ENCODE data around the gene USH1G.
"Not testable (repeated sequence)": the region's sequence is repeated elsewhere in the genome, so short reads cannot be mapped to it uniquely, and the experiment has no call there.

The USH1G gene

DNA sequence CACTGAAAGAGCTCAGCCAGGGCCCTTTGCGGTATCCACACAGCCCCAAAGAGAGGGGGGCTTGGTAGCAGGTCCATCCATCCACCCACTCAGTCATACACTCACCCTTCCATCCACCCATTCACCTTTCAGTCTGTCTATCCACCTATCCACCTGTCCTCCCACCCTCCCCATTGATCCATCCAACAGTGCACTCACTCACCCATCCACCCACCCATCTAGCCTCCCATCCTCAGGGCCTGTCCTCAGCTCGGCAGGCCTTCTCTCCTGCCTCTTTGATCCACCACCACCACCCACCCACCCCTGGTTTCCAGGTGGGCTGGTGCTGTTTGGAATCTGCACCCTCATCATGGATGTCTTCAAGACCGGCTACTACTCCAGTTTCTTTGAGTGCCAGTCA lies 2.2 kb upstream of the USH1G start:
- DNase-seq: no peak

DNA sequence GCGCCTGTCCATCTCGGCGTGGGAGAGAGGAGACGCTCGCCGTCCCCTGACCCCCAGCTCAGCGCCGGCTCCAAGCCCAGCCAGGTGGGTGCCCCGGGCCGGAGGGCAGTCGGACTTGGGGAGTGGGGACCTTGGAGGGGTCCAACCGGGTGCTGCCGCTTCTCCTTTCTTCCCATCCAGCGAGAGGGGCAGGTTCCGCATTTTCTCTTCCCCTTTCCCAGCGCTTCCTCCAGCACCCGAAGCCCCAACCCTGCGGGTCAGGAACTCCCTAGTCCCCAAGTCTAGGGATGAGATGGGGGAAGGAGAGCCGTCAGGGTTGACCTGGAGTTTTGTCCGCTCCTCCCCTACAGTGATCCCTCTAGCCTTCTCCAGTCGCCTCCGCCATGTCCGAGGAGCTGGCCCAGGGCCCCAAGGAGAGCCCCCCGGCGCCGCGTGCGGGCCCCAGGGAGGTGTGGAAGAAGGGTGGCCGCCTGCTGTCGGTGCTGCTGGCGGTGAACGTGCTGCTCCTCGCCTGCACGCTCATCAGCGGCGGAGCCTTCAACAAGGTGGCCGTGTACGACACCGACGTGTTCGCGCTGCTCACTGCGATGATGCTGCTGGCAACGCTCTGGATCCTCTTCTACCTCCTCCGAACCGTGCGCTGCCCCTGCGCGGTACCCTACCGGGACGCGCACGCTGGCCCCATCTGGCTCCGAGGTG lies 1.3 kb upstream of the USH1G start, which contains the start of gene OTOP2:
Gene OTOP2, plus strand, starts transcription at position 24 of the 699 bp plus-strand sequence. Its CDS starts 360 bp downstream, at position 384.
- DNase-seq: peak; percentile 17

DNA sequence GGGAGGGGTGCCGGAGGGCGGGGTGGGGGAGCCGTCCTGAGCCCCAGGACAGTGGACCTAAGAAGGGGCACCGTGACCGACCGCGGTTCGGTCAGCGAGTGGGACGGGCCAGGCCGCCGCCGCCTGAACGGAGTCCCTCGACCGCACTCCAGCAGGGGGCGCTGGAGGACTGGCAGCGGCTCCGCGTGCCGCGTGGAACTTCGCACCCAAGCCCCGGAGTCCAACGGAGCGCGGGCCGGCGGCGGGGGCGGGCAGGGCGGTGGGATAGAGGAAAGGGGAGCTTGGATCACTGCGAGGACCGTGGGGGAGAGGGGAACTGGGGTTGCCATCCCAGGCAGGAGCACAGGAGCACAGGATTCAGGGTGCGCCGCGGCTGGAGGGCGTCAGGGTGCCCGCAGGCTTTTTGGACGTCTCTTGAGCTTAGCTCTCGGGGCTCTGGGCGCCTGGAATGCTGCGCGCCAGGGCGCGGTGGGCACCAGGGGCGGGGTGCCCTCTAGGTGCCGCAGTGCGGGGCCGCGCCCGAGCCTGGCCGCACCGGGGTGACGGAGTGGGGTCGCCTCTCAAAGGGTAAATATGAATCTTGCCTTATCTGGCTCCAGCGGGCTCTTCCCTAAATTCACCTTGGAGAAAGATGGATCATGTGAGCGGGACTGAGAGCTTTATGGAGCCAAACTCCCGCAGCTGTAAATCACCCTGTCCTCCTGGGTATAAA lies 639 bp upstream of the USH1G start:
- DNase-seq: peak; percentile 69

DNA sequence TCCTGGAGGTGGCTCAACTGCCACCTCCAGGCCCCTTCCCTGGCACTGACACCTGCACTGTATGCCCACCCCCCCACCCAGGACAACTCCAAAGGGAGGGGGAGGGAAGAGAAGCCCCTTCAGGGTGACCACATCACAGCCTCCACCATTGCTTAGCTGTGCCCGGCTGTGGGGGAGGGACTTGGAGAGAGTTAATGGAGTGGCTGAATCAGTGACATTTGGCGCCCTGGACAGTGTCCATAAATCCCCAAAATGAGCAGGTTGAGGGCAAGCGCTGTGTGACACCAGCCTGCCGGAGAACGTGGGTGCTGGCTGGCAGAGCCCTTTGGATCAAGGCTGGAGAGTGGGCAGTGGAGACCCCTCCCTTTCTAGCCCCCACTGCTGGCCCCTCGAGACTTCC lies 883 bp downstream of the USH1G start:
- no peak for DNase-seq

DNA sequence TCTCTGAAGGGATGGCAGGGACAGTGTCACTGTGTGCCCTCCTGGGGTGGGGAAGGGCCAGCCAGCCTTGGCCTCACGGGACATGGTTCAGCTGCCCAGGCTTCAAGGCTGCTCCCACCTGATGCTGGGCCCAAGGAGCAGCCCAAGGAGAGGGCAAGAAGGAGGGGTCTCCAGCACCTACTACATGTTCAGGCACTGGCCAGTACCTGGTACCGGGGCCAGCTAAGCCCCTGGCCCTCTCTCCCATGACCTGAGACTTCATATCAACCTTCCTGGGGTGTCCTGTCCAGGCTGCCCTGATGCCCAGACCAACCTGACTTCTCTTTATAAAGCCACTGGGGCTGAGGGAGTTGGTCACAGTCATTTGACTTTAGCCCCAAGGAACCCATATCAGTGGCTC lies 1.3 kb downstream of the USH1G start:
- no peak for DNase-seq

DNA sequence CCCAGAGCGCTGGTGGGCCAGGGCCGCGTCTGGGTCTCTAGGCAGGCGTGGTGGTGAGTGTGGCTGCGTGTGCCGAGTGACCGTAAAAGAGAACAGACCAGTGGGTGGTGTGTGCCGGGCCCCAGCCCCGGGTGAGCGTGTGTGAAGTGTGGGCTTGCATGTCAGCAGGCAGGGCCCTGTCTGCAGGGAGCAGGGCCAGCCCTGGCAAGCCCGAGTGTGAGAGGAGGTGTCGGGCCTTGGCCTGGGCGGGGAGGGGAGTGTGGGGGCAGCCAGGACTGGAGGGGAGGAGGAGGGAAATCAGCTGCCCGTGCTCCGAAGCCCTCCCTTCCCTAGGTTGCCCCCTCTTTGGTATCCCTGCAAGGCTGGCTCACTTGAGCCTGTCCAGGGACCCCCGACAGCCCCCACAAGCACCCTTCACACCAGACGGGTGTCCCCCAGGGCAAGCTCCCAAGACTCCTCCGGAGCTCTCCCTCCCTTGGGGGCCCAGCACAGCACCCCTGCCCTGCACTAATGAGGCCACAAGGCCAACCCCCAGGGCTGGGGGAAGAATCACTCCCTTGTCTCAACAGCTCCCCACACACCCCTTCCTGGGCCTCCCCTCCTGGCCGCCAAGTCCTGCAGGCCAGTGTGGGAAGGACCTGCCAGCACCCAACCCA lies 1.9 kb downstream of the USH1G start:
- no peak for DNase-seq

DNA sequence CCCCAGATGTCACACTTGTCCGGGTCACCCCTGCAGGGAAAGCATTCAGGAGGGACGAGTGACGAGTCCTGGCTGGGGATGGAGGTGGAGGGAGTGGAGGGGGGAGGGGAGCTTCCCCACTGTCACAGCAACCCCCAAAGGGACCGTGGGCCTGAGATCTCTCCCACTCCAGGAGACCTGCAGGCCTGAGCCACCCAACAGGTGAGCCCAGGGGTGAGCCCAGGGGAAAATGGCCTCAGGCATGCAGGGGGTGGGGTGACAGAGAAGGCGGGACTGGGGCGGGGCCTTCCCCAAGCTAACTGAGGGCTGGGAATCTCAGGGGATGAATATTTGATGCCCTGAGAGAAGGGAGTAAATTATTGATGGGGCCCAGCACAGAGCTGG lies 2.4 kb downstream of the USH1G start:
- DNase-seq: no peak

DNA sequence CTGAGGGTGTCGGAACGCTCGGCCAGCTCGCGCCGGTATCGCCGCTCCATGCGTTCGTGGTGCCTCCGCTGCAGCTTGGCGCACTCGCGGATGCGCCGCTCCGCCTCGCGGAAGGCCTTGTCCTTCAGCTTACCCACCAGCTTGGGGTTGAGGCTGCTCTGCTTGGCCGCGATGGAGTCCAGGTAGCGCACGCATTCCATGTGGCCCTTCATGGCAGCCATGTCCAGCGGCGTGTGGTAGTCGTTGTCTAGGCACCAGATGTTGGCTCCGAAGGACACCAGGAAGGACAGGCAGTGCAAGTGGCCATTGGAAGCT lies 2.8 kb downstream of the USH1G start:
- no peak for DNase-seq

DNA sequence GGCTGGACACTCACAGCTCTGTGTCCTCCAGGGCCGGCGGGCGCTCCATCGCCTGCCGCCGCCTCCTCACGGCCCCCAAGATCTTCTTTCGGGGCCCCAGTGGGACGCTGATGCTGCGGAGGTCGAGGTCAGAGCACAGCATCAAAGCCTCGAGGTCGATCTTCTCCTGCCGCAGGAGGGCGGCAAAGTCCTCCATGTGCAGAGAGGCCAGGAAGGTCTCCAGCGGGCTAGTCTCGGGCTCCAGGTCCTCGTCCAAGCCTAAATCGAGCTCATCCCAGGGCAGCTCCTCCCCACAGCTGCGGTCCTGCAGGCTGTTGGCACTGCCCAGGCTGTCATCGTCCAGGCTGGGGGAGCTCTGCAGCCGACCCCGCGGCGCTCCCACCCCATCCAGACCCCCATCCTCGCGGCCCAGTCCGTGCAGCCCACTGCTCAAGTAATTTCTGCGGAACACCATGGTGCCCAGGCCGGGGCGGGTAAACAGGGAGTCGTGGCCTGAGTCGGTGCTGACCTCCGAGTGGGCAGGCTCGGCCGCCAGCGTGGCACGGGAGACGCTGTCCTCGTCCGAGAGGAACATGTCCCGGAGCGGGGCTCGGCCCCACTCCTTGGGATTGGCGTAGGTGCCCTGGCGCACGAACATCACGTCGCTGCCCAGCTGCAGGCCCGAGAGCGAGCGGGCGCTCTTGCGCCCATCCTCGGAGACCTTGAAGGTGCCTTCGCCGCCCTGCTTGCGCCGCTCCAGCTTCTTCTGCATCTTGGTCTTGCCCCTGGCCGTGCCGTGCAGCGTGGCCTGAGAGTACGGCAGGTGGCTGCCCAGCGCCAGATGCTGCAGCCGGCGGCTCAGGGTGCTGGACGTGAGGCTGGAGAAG lies 3.4 kb downstream of the USH1G start:
- no peak for DNase-seq

DNA sequence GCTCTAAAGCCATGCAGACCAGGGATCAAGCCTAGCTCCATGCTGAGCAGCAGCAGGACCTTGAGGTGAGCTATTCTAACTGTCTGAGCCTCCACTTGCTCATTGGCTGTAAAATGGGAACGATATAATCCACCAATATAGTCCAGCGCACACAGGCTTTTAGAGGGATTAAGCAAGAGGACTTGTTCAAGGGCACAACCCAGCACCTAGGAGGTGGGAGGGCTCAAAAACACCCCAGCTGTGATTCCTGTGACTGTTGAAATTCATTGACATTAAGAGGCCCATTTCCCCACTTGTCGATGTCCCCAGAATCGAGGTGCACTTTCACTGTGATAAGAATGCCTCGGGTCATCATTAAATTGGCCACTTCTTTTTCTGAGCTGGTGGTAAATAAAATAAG lies 4.1 kb downstream of the USH1G start:
- DNase-seq: no peak

DNA sequence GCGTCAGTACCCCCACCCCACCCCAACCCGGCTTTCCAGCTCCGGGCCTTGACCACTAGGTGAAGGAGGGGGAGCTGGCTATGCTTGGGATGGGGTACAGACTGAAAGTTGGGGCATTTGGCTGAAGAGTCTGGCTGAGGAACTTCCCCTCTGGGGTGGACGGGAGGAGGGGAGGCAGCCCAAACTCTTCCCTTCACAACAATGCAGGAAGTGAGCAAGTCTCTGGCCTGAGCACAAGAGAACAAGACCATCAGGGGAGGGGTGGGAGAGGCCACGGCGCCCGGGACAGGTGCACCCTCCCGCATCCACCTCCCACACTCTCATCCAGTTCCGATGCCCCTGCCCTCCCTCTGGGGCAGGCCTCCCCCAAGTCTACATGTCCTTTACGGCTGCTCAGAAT lies 5.6 kb downstream of the USH1G start:
- no peak for DNase-seq

DNA sequence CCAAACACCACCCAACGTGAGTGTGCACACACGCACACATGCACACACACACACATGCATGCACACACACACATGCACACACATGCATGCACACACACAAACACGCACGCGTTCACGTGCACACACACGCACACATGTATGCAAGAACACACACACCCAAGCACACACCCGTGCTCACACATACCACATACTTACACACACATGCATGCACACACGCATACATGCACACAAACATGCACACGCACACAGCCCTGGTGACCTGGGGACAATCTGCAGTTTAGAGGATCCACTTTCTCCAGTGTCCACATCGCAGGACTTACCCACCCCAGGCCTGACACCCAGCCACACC lies 6.2 kb downstream of the USH1G start:
- no peak for DNase-seq

DNA sequence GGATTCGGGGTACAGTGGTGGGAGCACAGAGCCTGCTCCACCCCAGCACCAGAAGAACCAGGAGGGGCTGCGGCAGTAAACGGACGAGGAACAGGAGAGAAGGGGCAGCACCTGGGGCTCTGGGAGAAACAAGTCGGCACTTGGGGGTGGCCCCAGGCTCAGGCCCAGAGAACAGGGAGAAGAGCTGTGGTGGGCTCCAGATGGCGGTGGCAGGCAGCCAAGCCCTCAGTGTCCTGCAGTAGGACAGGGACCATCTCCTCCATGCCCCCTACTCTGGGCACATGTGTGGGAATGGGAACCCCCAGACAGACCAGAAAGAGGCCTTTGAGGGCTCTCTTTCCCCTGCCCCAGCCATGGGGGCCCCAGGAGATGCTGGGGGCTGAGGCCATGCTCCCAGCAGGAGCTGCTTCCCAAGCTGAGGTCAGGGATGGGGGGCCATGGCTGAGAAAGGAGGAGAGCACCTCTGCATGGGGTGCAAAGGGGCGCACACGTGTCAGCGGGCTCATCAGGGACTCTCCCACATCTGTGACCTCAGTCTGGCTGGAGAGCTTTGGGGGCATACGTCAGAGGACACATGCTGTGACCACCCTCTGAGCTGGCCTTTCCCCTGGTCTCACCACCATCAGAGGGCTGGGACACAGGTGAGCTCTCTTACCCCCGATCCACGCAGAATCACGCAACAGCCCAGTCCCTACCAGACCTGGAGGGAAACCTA lies 6.8 kb downstream of the USH1G start:
- DNase-seq: no peak

DNA sequence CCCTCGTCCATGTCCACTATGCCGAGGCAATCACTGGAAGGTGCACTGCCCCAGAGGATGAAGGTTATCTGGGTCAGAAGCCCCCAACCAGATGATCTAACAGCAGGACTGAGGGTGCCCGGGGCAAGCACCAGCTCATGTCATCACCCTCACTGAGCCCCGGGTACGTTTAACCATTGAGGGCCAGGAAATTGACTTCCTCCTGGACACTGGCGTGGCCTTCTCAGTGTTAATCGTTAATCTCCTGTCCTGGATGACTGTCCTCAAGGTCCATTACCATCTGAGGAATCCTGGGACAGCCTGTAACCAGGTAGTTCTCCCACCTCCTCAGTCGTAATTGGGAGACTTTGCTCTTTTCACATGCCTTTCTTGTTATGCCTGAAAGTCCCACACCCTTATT lies 11.6 kb downstream of the USH1G start:
- not testable (repeated sequence) for DNase-seq

DNA sequence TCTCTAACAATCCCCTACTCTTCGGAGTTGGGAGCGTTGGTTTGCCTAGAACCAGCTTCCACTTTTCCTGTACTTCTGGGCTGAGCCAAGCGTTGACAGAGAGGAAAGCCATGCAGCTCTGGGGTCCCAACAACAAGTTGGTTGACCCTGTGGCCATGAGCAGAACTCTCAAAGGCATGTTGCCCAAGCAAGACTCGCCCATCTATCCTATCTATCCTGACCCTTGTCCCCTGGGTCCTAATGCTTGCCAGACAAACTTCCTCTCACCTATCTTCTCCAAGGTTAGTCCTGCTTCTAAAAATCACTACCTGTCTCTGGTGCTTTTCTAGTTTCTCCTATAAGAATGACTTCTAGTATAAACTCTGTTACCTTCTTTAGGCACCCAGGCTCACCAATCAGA lies 14.0 kb downstream of the USH1G start:
- DNase-seq: not testable (repeated sequence)

DNA sequence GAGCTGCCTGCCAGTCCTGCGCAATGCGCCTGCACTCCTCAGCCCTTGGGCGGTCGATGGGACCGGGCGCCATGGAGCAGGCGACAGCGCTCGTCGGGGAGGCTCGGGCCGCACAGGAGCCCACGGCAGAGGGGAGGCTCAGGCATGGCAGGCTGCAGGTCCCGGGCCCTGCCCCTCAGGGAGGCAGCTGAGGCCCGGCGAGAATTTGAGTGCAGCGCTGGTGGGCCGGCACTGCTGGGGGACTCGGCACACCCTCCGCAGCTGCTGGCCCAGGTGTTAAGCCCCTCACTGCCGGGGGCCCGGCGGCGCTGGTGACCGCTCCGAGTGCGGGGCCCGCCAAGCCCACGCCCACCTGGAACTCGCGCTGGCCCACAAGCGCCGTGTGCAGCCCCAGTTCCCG lies 16.0 kb downstream of the USH1G start:
- DNase-seq: no peak

DNA sequence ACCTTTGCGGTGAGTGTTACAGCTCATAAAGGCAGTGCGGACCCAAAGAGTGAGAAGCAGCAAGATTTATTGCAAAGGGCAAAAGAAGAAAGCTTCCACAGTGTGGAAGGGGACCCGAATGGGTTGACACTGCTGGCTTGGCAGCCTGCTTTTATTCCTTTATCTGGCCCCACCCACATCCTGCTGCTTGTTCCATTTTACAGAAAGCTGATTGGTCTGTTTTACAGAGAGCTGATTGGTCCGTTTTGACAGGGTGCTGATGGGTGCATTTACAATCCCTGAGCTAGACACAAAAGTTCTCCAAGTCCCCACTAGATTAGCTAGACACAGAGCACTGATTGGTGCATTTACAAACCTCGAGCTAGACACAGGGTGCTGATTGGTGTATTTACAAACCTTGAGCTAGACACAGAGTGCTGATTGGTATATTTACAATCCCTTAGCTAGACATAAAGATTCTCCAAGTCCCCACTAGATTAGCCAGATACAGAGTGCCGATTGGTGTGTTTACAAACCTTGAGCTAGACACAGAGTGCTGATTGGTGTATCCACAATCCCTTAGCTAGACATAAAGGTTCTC lies 16.8 kb downstream of the USH1G start:
- peak; percentile 10 for DNase-seq

DNA sequence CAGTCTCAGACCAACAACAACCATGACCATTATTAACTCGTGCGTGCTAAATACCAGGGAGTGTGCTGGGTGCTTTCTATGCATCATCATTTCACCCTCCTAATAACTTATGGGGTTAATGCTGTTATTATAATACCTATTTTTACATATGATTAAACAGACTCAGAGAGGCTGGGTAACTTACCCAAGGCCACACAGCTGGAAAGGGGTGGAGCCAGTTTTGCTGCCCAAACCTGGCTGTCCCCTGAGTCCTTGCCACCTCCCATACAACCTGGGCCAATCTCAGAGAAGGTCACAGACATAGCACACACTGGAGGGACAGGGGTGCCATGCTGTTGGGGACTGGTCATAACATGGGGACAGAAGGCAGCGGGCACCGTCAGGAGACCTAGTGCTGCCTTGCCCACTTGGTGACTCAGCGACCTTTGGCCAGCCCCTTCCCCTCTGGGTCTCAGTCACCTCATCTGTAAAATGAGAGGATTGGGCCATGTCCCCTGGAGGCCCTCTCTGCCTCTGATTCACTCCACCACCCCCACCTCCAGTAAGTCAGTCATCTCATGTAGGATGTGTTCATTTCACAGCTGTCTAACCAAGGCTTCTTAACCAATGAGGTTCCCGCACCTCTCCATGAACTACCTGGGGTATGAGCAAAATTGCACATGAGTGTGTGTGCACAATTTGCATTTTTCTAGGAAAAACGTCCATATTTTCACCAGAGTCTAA lies 18.2 kb downstream of the USH1G start:
- no peak for DNase-seq

DNA sequence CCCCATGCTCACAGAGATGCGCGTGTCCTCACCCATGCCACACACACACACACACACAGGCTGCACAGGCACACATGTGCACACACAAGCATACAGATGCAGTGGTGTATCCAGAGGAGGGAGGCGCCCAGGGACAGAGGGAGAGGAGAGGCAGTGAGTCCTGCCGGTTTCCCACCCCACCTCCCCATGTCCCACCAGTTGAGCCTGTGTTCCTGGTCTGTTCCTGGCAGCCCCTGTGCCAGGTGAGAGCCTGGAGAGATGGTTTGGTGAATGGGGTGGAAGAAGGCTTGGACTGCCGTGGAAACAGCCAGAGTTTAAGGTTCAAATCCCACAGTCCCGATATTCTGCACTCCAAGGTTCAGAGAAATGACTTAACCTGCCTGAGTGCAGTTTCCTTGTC lies 19.4 kb downstream of the USH1G start:
- DNase-seq: no peak

DNA sequence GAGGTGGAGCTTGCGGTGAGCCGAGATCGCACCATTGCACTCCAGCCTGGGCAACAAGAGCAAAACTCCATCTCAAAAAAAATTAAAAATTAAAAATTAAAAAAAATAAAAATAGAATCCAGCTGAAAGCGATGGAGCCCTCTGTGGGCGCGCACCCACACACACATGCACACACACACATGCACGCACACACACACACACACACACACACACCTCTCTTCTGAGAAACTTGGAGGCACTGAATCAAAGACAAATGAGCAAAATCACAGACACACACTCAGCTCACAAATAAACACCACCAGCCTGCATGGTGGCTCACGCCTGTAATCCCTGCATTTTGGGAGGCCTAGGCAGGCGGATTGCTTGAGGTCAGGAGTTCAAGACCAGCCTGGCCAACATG lies 20.0 kb downstream of the USH1G start:
- no peak for DNase-seq

DNA sequence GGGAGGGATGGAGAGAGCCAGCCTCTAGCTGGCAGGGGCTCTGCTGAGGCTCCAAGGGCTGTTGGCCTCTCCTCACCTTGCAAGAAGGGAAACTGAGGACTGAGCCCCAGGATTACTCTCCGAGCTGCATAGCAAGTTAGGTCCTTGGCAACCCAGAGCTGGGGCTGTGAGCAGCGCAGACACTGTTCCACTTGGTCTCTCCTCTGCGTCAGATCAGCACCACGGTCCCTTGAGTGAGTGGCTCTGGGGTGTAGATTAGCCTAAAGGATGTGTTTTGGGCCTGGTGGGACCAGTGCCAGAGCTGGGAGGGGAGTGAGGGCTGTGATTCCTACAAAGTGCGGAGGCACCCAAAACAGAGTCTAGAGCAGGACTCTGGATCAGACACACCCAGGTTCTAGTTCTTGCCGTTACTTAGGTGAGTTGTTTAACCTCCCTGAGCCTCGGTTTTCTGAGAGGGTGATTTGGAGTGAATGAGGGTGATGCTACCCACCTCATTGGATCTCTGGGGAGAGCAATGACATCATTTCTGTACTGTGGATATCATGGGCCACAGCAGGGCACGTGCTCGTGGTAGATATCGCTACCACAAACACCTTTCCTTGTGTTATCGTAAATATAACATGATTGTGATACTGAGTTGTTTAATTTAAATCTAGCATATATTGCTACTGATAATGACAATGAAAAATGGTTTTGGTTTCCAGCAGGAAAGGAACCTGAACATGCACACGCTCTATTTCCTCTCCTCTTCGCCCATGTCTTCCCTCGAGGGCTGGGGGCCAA lies 21.5 kb downstream of the USH1G start:
- no peak for DNase-seq

All from CD4-positive, alpha-beta T cell treated with Interleukin-21 for 1 hour (primary cell).